ENCODE measurements around the gene FBXO34.

- TF ChIP-seq, protein P1, sequence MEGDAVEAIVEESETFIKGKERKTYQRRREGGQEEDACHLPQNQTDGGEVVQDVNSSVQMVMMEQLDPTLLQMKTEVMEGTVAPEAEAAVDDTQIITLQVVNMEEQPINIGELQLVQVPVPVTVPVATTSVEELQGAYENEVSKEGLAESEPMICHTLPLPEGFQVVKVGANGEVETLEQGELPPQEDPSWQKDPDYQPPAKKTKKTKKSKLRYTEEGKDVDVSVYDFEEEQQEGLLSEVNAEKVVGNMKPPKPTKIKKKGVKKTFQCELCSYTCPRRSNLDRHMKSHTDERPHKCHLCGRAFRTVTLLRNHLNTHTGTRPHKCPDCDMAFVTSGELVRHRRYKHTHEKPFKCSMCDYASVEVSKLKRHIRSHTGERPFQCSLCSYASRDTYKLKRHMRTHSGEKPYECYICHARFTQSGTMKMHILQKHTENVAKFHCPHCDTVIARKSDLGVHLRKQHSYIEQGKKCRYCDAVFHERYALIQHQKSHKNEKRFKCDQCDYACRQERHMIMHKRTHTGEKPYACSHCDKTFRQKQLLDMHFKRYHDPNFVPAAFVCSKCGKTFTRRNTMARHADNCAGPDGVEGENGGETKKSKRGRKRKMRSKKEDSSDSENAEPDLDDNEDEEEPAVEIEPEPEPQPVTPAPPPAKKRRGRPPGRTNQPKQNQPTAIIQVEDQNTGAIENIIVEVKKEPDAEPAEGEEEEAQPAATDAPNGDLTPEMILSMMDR (IDR thresholded peaks at IDR 0.05; ENCODE audit: borderline replicate concordance, extremely low read depth, low read length, poor library complexity, severe bottlenecking): no peak
- no peak for TF ChIP-seq EZH2 (IDR thresholded peaks at IDR 0.05; ENCODE audit: borderline replicate concordance, low read depth, low read length, severe bottlenecking)
Observed at GRCh38 chr14:55276736-55277135, 5.5 kb downstream of the FBXO34 start.
